Stimulated activated CD8-positive, alpha-beta memory T cell treated with anti-CD3 and anti-CD28 coated beads, Interleukin-2, amount 100 ng/mL, for 48 hours (primary cell): Measurements from ENCODE around the gene MAGI1.

Experiments used
- DNase-seq, 2 donors: peaks; one replicate each; pipeline ENCODE4 v3.0.0-alpha.2; 2020; ENCODE audit warnings: low read depth in 2 of 2

The MAGI1 gene

DNA sequence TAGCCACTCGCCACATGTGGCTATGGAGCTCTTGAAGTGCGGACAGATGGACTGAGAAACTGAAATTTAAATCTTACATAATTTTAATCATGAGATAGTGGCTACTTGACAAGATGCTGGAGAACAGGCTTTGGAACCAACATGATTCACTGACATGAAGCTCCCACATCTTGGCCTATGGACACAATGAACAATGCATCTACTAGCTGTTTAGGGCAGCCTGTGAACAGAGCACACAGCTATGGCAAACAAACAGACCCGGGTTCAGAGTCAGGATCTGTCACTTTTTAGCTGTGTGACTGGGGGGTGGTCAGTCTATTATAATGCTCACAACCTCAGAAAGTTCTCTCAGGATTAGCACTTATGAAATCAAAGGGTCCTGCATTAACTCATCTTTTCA, 616.6 kb downstream of the MAGI1 start:
- no peak for DNase-seq

GRCh38 chr3:65419233-65419632, 619.5 kb downstream of the MAGI1 start:
- DNase-seq, result no peak

GRCh38 chr3:65413891-65414290, 624.8 kb downstream of the MAGI1 start:
- DNase-seq, result no peak

DNA sequence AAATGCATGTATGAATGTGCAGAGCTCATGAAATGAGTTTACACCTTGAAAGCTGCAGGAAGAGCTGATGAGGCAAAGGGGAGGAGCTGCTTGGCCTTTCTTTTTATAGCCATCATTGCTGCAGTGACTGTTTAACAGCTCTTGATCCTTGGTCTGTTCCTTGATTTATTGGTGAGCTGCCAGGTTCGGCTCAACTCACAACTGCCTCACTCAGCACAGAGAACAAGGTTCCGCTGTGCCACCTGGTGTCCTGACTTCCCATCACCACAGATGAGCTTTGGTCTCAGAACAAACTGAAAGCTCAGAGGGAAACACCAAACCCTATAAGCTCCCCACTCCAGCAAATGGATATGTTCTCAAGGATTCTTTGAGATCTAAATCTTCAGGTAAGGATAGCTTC, 626.1 kb downstream of the MAGI1 start:
- no peak for DNase-seq

GRCh38 chr3:65411367-65411766, 627.4 kb downstream of the MAGI1 start:
- no peak for DNase-seq

- no peak for DNase-seq
Observed at GRCh38 chr3:65409176-65409569, 629.5 kb downstream of the MAGI1 start.

DNA sequence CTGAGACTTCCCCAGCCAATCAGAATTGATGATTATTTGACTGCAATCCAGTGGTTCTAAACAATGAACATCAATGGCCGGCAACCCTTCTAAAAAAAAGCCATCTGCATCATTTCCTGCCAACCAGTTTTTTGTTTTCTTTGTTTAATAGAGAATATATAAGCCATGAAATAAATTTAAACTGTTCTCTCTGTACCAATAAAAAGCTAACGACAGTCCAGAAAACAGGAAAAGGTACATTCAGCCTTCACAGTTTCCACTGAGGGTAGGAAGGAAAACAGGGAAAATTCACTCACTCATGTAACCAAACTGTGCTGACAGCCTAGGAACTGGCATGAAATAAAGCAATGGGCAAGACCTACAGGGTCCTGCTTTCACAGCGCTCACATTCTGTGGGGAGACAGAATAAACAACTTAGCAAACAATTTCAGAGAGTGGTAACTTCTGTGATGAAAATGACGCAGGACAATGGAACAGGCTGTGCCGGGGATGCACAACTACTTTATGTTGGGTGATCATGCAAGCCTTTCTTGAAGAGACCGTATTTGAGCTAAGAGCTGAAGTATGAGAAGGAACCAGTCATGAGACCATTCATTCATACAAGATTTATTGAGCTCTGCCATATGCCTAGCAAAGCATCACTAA, 630.1 kb downstream of the MAGI1 start:
- no peak for DNase-seq

- DNase-seq, result no peak
Observed at GRCh38 chr3:65406470-65406869, 632.2 kb downstream of the MAGI1 start.

GRCh38 chr3:65402597-65402996, 636.1 kb downstream of the MAGI1 start:
- no peak for DNase-seq

DNA sequence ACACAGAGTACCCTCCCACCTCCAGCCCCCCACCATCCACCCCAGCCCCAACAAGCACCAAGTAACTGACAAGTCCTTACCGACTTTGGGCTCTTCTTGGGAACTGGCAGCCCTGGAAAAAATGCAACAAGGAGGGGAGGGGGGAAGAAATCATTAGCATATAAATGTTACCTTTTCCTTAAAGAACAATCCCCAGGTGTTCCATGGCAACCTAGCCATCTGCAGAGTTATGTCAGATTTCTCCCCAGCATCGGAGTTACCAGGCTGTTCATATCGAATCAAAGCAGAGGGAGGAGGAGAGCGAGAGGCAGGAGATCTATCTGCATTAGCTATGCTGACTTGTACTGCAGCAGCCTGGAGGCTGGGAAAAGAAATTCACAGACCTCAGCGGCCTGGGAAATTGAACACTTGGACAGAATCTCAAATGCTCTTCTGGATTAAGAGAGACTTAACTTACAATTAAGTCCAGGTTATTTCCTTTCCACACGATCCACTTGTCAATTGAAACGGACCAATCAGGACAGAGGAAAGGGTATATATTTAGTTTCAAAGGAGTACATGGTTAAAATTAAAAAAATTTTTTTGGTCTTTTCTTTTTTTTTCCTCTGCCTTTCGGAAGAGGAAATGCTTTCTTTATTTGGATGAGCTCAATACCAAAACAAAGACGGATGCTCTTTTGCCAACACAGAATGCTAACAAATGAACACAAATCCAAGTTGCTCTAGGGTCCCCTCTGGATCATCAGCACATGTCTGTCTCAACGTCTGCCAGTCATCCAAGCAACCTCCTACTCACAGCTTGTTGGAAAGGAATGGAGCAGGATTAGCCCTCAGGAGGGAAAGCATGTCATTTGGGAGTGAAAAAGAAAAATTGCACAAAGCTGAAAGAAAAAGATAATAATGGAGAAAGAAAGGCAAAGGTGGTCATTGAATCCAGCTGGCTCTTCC, 637.1 kb downstream of the MAGI1 start:
- no peak for DNase-seq

- no peak for DNase-seq
Observed at GRCh38 chr3:65400899-65401298, 637.8 kb downstream of the MAGI1 start.

DNA sequence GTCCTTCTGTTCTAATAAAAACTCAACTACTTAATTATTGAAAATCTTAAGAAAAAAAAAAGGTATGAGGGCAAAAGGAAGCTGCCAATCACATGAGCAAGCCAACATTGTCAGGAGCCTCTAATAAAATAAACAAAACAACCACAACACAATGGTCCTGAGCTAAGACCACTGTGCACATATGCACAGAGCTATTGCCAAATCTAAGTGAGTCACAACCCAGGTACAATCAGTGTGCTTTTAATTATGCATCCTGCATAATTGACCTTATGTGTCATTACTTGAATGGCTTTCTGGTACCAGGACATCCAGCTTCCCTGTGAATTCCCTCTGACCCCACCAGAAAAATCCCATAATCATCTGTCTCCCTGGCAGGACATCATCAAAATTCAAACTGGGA, 639.8 kb downstream of the MAGI1 start:
- no peak for DNase-seq

- DNase-seq, result no peak
Observed at GRCh38 chr3:65396078-65396477, 642.6 kb downstream of the MAGI1 start.

- DNase-seq, result no peak
Observed at GRCh38 chr3:65391068-65391467, 647.6 kb downstream of the MAGI1 start.

- no peak for DNase-seq
Observed at GRCh38 chr3:65385805-65386204, 652.9 kb downstream of the MAGI1 start.

GRCh38 chr3:65381496-65382010, 657.2 kb downstream of the MAGI1 start:
- no peak for DNase-seq

DNA sequence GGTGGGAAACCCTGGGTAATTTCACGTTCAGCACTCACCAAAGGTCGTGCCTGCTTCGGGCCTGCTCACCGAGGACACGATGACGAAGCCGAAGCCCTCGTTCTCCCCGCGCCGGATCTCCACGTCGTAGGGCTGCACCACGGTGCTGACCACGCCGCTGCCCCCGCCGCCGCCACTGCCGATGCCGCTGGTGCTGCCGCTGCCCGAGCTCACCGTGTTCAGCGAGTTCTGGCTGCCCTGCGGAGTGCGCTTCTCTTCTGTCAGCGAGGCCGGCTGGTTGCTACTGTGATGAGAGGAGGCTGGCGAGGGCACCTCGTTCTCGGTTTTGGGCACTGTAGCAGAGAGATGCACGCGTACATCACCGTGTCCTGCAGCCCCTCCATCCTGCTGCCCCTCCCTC, 659.5 kb downstream of the MAGI1 start:
- DNase-seq, result no peak

- no peak for DNase-seq
Observed at GRCh38 chr3:65377637-65378036, 661.1 kb downstream of the MAGI1 start.

- no peak for DNase-seq
Observed at GRCh38 chr3:65376426-65376825, 662.3 kb downstream of the MAGI1 start.

DNA sequence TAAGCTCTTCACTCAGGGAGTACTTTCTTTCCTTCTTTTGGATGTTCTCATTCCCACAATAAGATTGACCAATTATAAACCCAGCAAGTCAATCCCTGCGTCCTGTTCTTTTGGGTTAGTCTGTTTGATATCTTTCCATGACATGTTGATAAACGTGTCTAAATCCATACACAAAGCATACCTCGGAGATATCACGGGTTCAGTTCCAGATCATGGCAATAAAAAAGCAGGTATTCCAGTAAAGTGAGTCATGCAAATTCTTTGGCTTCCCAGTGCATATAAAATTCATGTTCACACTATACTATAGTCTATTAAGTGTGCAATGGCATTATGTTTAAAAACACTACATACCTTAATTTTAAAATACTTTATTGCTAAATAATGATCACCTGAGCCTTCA, 667.7 kb downstream of the MAGI1 start:
- no peak for DNase-seq

GRCh38 chr3:65368866-65369265, 669.9 kb downstream of the MAGI1 start:
- no peak for DNase-seq

DNA sequence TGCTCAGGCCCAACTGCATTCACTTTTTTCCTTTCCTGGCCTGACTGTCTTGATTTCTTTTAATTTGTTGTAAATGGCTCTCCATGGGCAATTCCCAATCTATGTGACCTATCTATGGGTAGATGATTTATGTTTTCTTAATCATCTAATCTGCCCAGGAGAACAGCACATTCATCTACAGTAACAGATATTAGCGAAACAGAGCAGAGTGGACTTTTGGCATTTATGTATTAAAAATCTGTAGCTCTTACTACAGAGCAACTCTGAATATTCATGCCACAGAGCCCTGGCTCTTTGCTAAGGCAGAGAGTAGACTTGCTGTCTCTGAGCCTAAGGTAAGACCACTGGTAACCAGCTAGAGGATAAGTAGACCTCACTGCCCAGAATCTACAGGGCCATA, 676.0 kb downstream of the MAGI1 start:
- DNase-seq, result no peak

DNA sequence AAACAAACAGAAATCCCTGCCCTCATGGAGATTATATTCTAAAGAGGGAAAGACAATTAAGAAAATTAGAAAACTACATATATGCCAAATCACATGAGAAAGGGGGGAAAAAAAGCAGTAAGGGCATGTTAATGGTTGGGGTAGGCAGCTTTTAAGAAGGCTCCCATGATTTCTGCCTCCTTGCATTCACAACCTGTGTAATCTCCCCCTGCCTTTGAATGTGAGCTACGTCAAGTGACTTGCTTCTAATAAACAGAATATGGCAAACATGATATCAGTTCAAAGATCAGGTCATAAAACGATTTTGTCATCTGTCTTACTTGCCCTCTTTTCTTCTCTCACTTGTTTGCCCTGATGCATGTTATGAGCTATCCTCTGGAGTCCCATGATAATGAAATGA, 677.3 kb downstream of the MAGI1 start:
- no peak for DNase-seq
